Omental fat pad (tissue), 4 donors: ENCODE data around the gene MRPL55. TPM values are rescaled to one million over a fixed set of nuclear protein-coding genes. Genes with fewer than 3 reads are reported as not detected.

ENCODE experiments used
- ATAC-seq: fragments of 150-250 bp; one replicate; pipeline ENCODE4 v1.9.1; 2016; ENCODE audit warnings: mild to moderate bottlenecking, moderate library complexity; ENCODE audit not compliant: low FRiP score
- DNase-seq: peaks from one replicate; pipeline ENCODE4 v3.0.0-alpha.2; 2019; ENCODE audit warnings: low spot score
- total RNA-seq, 4 donors: library from RNA; depleted of rRNA; stranded (reverse); fragments of >200 nt; gene quantifications; one replicate each; pipeline ENCODE4 v1.1.0, GENCODE V29; 2016
- TF ChIP-seq, protein P1 (sequence below), 3 donors: fragments of 450-650 bp; IDR thresholded peaks; one replicate each; pipeline ENCODE4 v1.5.1; 2016 to 2017; ENCODE audit warnings: antibody characterized with exemption in 3 of 3, mild to moderate bottlenecking in 3 of 3, moderate library complexity in 2 of 3

MRPL55 gene
- total RNA-seq, 4 donors from 2014 or later, result 47.1 to 95.5 (median 71.7) TPM

DNA sequence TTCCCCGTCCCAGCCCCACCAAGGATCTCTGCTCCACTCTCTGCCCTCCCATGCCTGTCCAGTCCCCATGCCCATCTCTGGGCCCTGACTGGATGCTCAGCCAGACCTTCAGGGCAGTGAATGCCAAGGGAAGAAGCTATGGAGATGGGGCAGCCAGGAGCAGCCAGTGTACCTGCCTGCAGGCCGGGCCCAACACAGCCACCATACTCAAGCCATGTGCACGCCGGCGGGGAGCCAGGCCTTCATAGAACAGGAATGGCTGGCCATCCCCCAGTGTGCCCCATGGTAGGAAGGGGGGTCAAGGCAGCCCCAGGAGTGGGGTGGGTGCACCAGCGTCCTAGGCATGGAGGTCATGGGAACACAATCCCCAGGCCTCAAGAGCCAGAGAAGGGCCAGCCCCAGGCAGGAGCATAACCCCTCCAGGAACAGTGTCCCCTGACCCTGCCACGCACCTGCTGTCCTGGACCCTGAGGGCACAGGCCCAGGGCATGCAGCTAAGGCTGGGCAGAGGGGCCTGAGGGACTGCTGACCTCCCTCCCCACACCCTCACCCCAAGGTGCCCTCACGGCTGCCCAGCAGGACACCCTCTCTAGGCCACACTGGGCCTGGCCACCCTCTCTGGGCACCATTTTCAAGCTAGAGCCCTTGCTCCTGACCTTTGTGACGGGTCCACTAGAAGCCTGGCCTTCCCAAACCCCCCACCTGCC, 46.9 kb downstream of the MRPL55 start:
- DNase-seq, result no peak
- TF ChIP-seq, protein P1, sequence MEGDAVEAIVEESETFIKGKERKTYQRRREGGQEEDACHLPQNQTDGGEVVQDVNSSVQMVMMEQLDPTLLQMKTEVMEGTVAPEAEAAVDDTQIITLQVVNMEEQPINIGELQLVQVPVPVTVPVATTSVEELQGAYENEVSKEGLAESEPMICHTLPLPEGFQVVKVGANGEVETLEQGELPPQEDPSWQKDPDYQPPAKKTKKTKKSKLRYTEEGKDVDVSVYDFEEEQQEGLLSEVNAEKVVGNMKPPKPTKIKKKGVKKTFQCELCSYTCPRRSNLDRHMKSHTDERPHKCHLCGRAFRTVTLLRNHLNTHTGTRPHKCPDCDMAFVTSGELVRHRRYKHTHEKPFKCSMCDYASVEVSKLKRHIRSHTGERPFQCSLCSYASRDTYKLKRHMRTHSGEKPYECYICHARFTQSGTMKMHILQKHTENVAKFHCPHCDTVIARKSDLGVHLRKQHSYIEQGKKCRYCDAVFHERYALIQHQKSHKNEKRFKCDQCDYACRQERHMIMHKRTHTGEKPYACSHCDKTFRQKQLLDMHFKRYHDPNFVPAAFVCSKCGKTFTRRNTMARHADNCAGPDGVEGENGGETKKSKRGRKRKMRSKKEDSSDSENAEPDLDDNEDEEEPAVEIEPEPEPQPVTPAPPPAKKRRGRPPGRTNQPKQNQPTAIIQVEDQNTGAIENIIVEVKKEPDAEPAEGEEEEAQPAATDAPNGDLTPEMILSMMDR (IDR thresholded peaks at IDR 0.05), result no peak
- ATAC-seq, result no peak

DNA sequence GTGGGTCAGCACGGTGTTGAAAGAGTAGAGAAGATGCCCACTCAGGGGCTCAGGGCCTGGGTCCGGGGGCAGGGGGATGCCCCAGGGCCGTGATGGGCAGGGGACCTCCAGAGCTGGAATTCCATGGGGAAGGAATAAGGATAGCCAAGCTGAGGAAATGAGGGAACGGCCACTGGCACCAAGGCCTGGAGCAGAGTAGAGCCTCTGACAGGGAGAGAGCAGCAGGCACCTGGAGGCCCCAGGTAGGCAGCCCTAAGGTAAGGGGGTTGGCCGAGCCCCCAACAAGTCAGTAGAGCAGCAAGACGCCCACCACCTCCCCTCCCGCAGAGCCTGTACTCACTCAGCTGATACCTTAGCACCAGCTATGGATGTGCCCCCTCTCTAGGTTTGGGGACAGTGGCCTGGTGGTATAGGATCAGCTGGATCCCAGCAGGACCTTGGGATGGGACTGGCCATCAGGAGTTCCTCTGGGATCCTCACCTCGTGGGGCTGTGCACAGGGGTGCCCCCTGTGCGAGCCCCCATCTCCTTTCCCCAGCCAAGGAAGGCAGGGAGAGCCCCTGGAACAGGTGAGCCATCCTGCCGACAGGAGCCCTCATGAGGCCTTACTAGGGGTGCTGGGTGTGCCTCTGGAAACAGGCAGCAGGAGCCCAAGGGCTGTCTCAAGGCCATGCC, 47.6 kb downstream of the MRPL55 start:
- DNase-seq (no peak), ATAC-seq (no peak)

DNA sequence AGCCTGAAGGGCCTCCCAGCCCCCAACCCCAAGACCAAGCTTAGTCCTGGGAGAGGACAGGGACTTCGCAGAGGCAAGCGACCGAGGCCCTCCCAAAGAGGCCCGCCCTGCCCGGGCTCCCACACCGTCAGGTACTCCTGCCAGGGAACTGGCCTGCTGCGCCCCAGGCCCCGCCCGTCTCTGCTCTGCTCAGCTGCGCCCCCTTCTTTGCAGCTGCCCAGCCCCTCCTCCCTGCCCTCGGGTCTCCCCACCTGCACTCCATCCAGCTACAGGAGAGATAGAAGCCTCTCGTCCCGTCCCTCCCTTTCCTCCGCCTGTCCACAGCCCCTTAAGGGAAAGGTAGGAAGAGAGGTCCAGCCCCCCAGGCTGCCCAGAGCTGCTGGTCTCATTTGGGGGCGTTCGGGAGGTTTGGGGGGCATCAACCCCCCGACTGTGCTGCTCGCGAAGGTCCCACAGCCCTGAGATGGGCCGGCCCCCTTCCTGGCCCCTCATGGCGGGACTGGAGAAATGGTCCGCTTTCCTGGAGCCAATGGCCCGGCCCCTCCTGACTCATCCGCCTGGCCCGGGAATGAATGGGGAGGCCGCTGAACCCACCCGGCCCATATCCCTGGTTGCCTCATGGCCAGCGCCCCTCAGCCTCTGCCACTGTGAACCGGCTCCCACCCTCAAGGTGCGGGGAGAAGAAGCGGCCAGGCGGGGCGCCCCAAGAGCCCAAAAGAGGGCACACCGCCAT, 48.5 kb downstream of the MRPL55 start:
- TF ChIP-seq, protein P1 (IDR thresholded peaks at IDR 0.05), result no peak
- DNase-seq (no peak), ATAC-seq (no peak)

More for the DNA sequence above, 47.6 kb downstream of the MRPL55 start:
- TF ChIP-seq, protein P1 (IDR thresholded peaks at IDR 0.05), result no peak

DNA sequence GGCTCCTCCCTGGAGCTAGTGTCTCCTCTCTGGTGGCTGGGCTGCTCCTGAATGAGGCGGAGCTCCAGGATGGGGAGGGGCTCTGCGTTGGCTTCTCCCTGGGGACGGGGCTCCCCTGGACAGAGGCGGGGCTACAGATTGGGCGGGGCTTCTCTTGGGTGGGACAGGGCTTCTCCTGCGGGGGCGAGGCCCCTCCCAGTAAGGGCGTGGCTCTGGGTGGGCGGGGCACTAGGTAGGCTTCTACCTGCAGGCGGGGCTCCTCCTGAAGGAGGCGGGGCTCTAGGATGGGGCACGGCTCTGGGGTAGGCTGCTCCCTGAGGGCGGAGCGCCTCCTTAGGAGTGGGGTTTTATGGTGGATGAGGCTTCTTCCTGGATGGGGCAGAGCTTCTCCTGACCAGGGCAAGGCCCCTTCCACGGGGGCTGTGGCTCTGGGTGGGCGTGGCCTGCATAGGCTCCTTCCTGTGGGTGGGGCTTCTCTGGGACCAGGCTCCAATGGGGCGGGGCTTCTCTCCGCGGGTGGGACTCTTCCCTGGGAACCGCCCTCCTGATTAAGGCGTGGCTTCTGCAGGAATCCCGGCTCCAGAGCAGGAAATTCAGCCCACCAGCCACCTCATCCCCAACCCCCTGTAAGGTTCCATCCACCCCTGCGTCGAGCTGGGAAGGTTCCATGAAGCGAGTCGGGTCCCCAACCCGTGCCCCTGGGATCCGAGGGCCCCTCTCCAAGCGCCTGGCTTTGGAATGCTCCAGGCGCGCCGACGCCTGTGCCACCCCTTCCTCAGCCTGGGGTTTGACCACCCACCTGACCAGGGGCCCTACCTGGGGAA, 49.3 kb downstream of the MRPL55 start:
- peak; percentile 8 for ATAC-seq
- no peak for DNase-seq
- TF ChIP-seq, protein P1 (IDR thresholded peaks at IDR 0.05), result no peak

DNA sequence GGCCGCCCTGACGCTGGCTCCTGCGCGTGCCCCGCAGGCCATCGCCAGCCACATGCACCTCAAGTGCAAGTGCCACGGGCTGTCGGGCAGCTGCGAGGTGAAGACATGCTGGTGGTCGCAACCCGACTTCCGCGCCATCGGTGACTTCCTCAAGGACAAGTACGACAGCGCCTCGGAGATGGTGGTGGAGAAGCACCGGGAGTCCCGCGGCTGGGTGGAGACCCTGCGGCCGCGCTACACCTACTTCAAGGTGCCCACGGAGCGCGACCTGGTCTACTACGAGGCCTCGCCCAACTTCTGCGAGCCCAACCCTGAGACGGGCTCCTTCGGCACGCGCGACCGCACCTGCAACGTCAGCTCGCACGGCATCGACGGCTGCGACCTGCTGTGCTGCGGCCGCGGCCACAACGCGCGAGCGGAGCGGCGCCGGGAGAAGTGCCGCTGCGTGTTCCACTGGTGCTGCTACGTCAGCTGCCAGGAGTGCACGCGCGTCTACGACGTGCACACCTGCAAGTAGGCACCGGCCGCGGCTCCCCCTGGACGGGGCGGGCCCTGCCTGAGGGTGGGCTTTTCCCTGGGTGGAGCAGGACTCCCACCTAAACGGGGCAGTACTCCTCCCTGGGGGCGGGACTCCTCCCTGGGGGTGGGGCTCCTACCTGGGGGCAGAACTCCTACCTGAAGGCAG, 50.0 kb downstream of the MRPL55 start:
- TF ChIP-seq, protein P1 (IDR thresholded peaks at IDR 0.05), result no peak
- DNase-seq (no peak), ATAC-seq (no peak)
